ENCODE results near the gene KIDINS220. TPM values are rescaled to one million over a fixed set of nuclear protein-coding genes. Genes with fewer than 3 reads are reported as not detected.

The KIDINS220 gene
- polyA plus RNA-seq, 1 donor from 2014 or later = 329 TPM

GRCh38 chr2:8752385-8752784 is 85.0 kb downstream of the KIDINS220 start:
- H3K9me3 ChIP-seq (ENCODE audit: low read length) = peaks cover 9% of the 10 kb centered on the region
- peaks cover 3% of the 10 kb centered on the region for H3F3A ChIP-seq (ENCODE audit: insufficient read depth, low read length, poor library complexity, severe bottlenecking)
- no peak overlapping the region for H3K4me3 ChIP-seq (ENCODE audit: low read length)
- H2AFZ ChIP-seq (ENCODE audit: low read depth, low read length) = no peak overlapping the region
- no peaks in the 10 kb centered on the region for H3K27me3 ChIP-seq (ENCODE audit: insufficient read depth, low read depth, low read length)
- H3K9ac ChIP-seq (ENCODE audit: low read length) = no peak overlapping the region
- no peaks in the 10 kb centered on the region for H4K20me1 ChIP-seq (ENCODE audit: insufficient read depth)
- no peaks in the 10 kb centered on the region for H3K79me2 ChIP-seq (replicated peaks; ENCODE audit: insufficient read depth, low read length)
- H3K27ac ChIP-seq (ENCODE audit: low read length) = no peak overlapping the region
- peaks cover 27% of the 10 kb centered on the region for H3K36me3 ChIP-seq (ENCODE audit: insufficient read depth, low read length)
- no peaks in the 10 kb centered on the region for H3K9me2 ChIP-seq (ENCODE audit: insufficient read depth, low read length)
- no peak overlapping the region for H3K4me2 ChIP-seq (ENCODE audit: low read length)
- TF ChIP-seq RAD21 (conservative IDR thresholded peaks at IDR 0.05) (no peak), MXI1 (conservative IDR thresholded peaks at IDR 0.05; ENCODE audit: poor library complexity, severe bottlenecking) (no peak)

GRCh38 chr2:8750221-8750620 is 87.2 kb downstream of the KIDINS220 start:
- Histone ChIP-seq H3K9ac (ENCODE audit: low read length) (no peak overlapping the region), H3K36me3 (ENCODE audit: insufficient read depth, low read length) (peaks cover 12% of the 10 kb centered on the region), H3K4me2 (ENCODE audit: low read length) (no peak overlapping the region), H3K9me3 (ENCODE audit: low read length) (no peaks in the 10 kb centered on the region), H3K27ac (ENCODE audit: low read length) (no peak overlapping the region), H3K27me3 (ENCODE audit: insufficient read depth, low read depth, low read length) (no peaks in the 10 kb centered on the region), H2AFZ (ENCODE audit: low read depth, low read length) (no peak overlapping the region), H3K79me2 (replicated peaks; ENCODE audit: insufficient read depth, low read length) (no peaks in the 10 kb centered on the region), H3K4me3 (ENCODE audit: low read length) (no peak overlapping the region), H4K20me1 (ENCODE audit: insufficient read depth) (no peaks in the 10 kb centered on the region), H3F3A (ENCODE audit: insufficient read depth, low read length, poor library complexity, severe bottlenecking) (peaks cover 3% of the 10 kb centered on the region), H3K9me2 (ENCODE audit: insufficient read depth, low read length) (no peaks in the 10 kb centered on the region)
- TF ChIP-seq EP300 (conservative IDR thresholded peaks at IDR 0.05; ENCODE audit: poor library complexity, severe bottlenecking) (no peak), TAF1 (IDR thresholded peaks at IDR 0.05; ENCODE audit: low read depth) (no peak), POLR2AphosphoS5 (IDR thresholded peaks at IDR 0.05) (no peak), RAD21 (conservative IDR thresholded peaks at IDR 0.05) (no peak), MXI1 (conservative IDR thresholded peaks at IDR 0.05; ENCODE audit: poor library complexity, severe bottlenecking) (no peak), REST (IDR thresholded peaks at IDR 0.05; ENCODE audit: borderline replicate concordance) (no peak), EZH2 (IDR thresholded peaks at IDR 0.05; ENCODE audit: borderline replicate concordance, insufficient read depth, low read length, poor library complexity, severe bottlenecking) (no peak), CTCF (IDR thresholded peaks at IDR 0.05; ENCODE audit: poor library complexity, severe bottlenecking) (no peak), SMC3 (conservative IDR thresholded peaks at IDR 0.05; ENCODE audit: poor library complexity) (no peak)

GRCh38 chr2:8743261-8743660 is 94.2 kb downstream of the KIDINS220 start:
- H3K9ac ChIP-seq (ENCODE audit: low read length) = no peak overlapping the region
- H3K4me3 ChIP-seq (ENCODE audit: low read length) = no peak overlapping the region
- peaks cover 2% of the 10 kb centered on the region for H3F3A ChIP-seq (ENCODE audit: insufficient read depth, low read length, poor library complexity, severe bottlenecking)
- no peaks in the 10 kb centered on the region for H3K9me2 ChIP-seq (ENCODE audit: insufficient read depth, low read length)
- TF ChIP-seq TAF1 (IDR thresholded peaks at IDR 0.05; ENCODE audit: low read depth) = no peak
- TF ChIP-seq MXI1 (conservative IDR thresholded peaks at IDR 0.05; ENCODE audit: poor library complexity, severe bottlenecking) = no peak
- TF ChIP-seq SMC3 (conservative IDR thresholded peaks at IDR 0.05; ENCODE audit: poor library complexity) = no peak
- TF ChIP-seq EP300 (conservative IDR thresholded peaks at IDR 0.05; ENCODE audit: poor library complexity, severe bottlenecking) = no peak
- TF ChIP-seq CTCF (IDR thresholded peaks at IDR 0.05; ENCODE audit: poor library complexity, severe bottlenecking) = no peak
- no peak for TF ChIP-seq REST (IDR thresholded peaks at IDR 0.05; ENCODE audit: borderline replicate concordance)
- no peak for TF ChIP-seq EZH2 (IDR thresholded peaks at IDR 0.05; ENCODE audit: borderline replicate concordance, insufficient read depth, low read length, poor library complexity, severe bottlenecking)
- no peak for TF ChIP-seq POLR2AphosphoS5 (IDR thresholded peaks at IDR 0.05)
- no peak for TF ChIP-seq RAD21 (conservative IDR thresholded peaks at IDR 0.05)
- no peaks in the 10 kb centered on the region for H4K20me1 ChIP-seq (ENCODE audit: insufficient read depth)
- no peaks in the 10 kb centered on the region for H3K27me3 ChIP-seq (ENCODE audit: insufficient read depth, low read depth, low read length)
- H3K36me3 ChIP-seq (ENCODE audit: insufficient read depth, low read length) = no peaks in the 10 kb centered on the region
- no peak overlapping the region for H3K4me2 ChIP-seq (ENCODE audit: low read length)
- H3K9me3 ChIP-seq (ENCODE audit: low read length) = no peaks in the 10 kb centered on the region
- no peak overlapping the region for H2AFZ ChIP-seq (ENCODE audit: low read depth, low read length)
- no peaks in the 10 kb centered on the region for H3K79me2 ChIP-seq (replicated peaks; ENCODE audit: insufficient read depth, low read length)
- H3K27ac ChIP-seq (ENCODE audit: low read length) = no peak overlapping the region
